HG03457 (cell line): ENCODE results near the gene TMEM178B.
"Not testable (repeated sequence)": the region's sequence is repeated elsewhere in the genome, so short reads cannot be mapped to it uniquely, and the experiment has no call there.

Source experiments
- ATAC-seq: cut with Tn5 transposase; IDR thresholded peaks from one replicate; pipeline ENCODE4 v1.9.1; 2021; ENCODE audit warnings: moderate number of reproducible peaks; ENCODE audit not compliant: unreplicated experiment

Gene TMEM178B

GRCh38 chr7:141074162-141074991 is 513 bp downstream of the TMEM178B start:
- ATAC-seq: no peak

DNA sequence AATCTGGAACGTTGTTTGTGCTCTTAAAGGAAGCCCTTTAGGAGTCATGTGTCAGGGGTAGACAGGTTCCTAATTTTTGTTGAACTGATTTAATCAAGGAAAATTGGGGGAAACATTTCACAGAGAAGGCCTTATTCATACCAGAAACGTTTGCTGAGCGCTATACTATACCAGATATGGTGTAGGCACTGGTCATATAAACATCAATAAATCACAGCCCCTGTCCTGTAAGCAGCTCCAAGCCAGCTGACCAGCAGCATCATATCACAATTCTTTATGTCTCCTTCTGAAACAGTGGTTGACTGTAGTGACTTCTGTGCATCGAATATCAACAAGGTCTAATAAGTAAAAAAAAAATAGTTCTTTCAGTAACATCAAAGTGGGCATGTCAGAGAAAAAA is 1.1 kb downstream of the TMEM178B start:
- no peak for ATAC-seq

- ATAC-seq: no peak
Observed at GRCh38 chr7:141076377-141076776, 2.5 kb downstream of the TMEM178B start.

DNA sequence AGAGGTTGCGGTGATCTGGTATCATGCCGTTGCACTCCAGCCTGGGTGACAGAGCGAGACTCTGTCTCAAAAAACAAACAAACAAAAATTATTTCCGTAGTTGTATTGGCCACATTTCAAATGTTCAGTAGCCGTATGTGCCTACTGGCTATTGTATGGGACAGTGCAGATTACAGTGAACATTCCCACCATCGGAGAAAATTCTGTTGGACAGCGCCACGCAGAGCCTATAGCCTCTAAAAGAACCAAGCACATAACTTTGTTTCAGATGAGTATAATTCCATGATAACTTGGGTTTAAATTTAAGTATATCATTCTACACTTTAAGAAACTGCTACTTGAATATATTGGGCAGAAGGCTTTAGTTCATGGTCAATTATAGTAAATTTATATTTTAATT is 5.4 kb downstream of the TMEM178B start:
- no peak for ATAC-seq

GRCh38 chr7:141089490-141089889 is 15.6 kb downstream of the TMEM178B start:
- not testable (repeated sequence) for ATAC-seq

GRCh38 chr7:141094336-141095070 is 20.6 kb downstream of the TMEM178B start:
- no peak for ATAC-seq

GRCh38 chr7:141097430-141097829 is 23.6 kb downstream of the TMEM178B start:
- no peak for ATAC-seq

DNA sequence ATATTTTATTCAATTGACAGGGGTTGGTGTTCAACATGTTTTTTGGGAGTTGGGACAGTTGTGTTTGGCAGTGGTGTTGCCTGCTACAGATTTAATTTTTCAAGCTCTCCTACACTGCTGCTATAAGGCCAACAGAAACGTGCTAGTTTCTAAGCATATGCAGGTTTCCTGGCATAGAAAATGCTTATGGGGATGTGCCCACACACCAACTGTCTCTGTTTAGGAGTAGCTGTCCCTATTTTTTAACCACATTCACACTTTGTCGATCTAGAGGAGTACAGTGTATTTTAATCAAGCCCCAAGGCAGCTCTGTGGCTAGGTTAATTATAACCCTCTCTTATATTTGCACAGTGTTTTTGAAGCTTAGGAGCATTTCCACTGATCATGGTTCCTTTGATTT is 28.6 kb downstream of the TMEM178B start:
- ATAC-seq: no peak

DNA sequence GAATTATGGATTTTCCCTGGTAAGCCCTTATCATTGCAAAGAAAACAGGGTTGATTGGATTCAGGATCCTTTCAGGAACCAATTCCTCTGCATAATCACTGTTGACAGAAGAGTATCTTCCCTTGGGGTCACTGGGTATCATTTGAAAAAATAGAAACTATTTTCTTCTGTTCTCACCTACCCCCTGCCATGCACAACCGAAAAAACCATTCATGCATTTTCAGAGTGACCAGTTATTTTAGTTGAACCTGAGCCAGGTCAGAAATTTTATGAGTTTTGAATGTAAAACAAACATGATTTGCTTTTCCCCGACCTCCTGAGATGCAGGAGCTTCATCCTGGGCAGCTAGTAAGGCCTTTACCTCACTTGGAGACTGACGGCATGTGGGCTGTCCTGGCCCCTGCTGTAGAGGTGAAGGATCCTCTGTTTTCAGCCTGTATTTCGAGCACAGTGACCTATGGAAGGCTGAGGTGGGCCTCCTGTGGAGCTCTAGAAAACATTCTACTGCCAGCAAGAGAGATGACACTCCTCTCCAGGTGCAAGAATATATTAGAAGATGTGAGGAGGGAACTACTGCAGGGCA is 30.1 kb downstream of the TMEM178B start:
- no peak for ATAC-seq

DNA sequence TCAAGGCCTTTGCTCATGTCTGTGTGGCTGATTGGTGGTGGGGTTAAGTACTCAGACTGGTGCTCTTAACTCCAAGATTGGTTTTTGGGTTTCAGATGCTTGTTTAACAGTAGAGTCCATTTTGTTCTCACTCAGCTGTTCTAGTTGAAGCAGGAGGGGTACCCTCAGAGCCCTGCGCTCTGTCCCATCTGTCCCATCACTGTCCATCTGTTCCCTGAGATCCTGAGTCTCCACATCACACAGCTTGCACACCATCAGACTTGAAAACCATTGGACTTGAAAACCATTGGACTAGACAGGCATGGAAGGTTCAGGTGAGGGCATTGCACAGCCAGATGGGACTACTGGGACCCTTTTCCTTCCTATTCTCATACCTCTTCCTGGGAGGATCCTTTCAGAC is 39.3 kb downstream of the TMEM178B start:
- ATAC-seq: no peak

DNA sequence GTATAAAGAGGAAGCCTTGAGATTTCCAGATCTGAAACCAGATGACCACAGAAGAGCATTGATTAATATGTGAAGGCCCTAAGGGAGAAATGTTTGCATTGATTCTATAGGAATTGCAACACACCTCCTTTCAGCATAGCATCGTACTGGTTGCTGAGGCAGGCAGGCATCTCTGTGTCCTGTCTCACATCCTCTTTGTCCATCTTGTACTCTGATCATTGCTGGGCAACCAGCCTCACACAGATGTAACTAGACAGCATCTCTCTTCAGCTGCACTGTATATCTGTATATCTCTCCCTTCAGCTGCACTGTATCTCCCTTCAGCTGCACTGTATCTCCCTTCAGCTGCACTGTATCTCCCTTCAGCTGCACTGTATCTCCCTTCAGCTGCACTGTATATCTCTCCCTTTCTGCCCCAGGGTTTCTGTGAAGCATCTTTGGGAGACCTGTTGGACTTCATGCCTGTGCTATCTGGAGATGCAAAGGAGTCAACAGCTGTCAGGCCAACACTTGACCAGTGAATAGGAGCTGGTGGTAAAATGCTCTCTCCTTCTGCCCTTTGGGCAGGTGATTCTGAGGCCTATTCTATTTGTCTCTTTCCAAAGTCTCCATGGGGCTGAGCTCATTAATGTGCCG is 40.3 kb downstream of the TMEM178B start:
- no peak for ATAC-seq

DNA sequence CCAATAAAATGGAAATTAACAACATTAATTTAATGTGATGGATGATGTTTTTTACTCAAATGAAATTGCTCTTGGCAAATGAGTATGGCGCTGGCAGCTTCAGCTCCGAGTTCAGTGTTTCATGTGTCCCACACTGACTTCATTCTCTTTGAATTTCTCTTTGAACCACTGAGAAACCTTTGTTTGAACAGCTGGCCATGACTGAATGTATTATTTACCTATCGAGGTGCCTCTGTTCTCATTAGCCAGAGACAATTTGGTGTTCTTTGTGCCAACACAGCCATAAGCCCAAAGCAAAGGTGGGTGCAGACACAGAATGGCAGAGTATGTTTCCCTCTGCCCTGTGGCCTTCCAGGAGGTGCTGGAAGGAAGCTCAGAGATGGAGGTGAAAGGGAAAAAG is 42.1 kb downstream of the TMEM178B start:
- no peak for ATAC-seq

- ATAC-seq: not testable (repeated sequence)
Observed at GRCh38 chr7:141116661-141117060, 42.8 kb downstream of the TMEM178B start.

GRCh38 chr7:141118767-141119166 is 44.9 kb downstream of the TMEM178B start:
- no peak for ATAC-seq

DNA sequence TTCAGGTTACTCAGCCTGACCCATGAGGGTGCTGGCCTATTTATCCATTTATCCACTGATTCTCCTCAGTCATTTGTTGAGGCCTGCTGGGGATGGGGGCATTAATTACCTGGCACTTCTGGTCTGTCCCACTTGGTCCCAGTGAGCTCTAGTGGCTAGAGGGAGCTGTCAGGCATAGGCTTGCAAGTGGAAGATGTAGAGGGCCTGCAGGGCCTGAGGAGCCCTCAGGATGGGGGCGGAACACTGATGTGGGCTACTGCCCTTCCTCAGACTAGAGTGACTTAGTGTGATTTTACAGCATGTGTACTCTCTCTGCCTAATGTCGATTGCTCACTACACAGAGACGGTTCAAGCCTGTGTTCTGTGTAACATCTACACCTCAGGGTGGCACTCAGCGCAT is 45.3 kb downstream of the TMEM178B start:
- ATAC-seq: no peak

GRCh38 chr7:141122736-141123135 is 48.9 kb downstream of the TMEM178B start:
- ATAC-seq: no peak

DNA sequence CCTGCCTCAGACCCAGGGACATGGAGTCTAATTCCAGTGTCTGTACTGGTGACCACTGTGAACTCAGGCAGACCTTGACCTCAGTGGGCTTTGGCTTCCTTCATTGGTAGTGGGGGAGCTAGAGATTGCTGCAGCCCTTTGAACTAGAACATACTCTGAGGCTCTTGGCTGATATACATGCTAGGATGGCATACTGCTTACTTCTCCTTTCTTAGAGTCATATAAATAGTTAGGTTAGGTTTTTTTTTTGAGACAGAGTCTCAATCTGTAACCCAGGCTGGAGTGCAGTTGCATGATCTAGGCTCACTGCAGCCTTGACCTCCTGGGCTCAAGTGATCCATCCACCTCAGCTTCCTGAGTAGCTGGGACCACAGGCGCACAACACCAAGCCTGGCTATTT is 49.7 kb downstream of the TMEM178B start:
- ATAC-seq: no peak

- ATAC-seq: no peak
Observed at GRCh38 chr7:141126107-141126506, 52.2 kb downstream of the TMEM178B start.

DNA sequence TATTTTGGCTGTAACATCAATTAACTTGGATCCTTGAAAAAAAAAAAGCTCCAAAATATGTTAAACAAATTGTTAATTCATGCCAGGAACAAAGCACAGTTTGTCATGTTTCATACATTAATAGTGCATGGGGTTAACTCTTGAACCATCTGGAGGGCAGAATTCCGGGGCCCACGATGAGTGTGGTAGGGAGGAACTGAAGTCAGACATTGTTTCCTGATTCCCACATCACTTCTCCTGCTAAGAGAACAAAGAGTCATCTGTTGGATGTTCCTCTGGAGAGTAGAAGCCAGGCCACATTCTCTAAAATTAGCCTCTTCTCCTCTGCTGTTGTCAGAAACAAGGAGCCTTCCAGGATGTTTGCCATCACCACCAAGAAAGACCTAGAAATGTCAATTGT is 54.6 kb downstream of the TMEM178B start:
- no peak for ATAC-seq

DNA sequence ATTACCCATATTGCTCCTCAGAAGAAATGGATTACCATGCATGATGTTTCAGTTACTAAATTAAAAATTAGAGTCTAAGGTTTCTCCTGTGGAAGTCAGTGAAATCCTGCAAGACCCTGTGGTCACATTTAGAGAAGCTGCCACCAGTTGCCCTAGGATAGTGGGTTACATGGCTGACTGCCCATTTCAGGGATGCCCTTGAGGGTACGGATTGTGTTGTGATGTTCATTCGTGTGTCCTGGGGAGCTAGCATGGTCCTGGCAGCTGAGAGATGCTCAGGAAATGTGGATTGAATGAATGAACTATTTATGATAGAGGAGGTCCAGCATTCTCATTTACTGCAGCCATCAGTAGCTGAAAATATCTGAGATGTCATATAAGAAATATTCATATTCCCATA is 55.1 kb downstream of the TMEM178B start:
- ATAC-seq: no peak

DNA sequence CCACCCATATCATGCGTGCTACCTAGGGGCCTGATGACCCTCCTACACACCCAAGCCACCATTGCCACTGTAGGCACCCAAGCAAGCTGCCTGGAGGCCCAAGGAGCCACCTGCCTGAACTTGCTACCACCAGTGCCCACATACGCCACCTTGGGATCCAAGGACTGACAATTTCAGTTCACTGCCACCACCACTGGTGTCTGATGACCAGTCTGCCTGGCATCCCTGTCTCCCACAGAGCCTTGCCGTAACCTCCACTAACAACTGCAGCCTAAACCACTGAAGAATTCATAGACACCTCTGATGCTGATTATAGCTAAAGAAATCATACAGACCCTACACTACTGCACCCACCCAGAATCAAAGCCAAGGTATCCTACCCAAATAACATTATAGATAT is 58.8 kb downstream of the TMEM178B start:
- ATAC-seq: no peak
